Neuronal stem cell (in vitro differentiated cells): ENCODE data around the gene NAA20.

Experiments used
- DNase-seq: peaks from one replicate; pipeline ENCODE4 v3.0.0-alpha.2; 2013; ENCODE audit warnings: low spot score
- H2AFZ ChIP-seq: one replicate; pipeline ENCODE4 v1.6.1; 2013; ENCODE audit warnings: mild to moderate bottlenecking, low read length, inconsistent platforms
- H2AK5ac ChIP-seq: 2 replicates; pipeline ENCODE4 v1.6.1; 2013; ENCODE audit warnings: low read depth, mild to moderate bottlenecking, inconsistent platforms, low read length, moderate library complexity, mixed read lengths
- H2BK120ac ChIP-seq: 2 replicates; pipeline ENCODE4 v1.6.1; 2013; ENCODE audit warnings: low read depth, mild to moderate bottlenecking, inconsistent platforms, low read length, moderate library complexity, mixed read lengths
- H2BK12ac ChIP-seq: one replicate; pipeline ENCODE4 v1.6.1; 2013; ENCODE audit warnings: low read length, inconsistent platforms
- H2BK15ac ChIP-seq: 2 replicates; pipeline ENCODE4 v1.6.1; 2013; ENCODE audit warnings: mild to moderate bottlenecking, low read length, inconsistent platforms, mixed read lengths
- H2BK5ac ChIP-seq: one replicate; pipeline ENCODE4 v1.6.1; 2013; ENCODE audit warnings: inconsistent platforms, mild to moderate bottlenecking, low read length, moderate library complexity
- H3K14ac ChIP-seq: one replicate; pipeline ENCODE4 v1.6.1; 2013; ENCODE audit warnings: low read length, inconsistent platforms
- H3K18ac ChIP-seq: 2 replicates; pipeline ENCODE4 v1.6.1; 2013; ENCODE audit warnings: low read length, inconsistent platforms
- H3K23ac ChIP-seq: 2 replicates; pipeline ENCODE4 v1.6.1; 2013; ENCODE audit warnings: low read depth, mild to moderate bottlenecking, mixed read lengths, low read length, inconsistent platforms; ENCODE audit not compliant: poor library complexity
- H3K27ac ChIP-seq: replicated peaks from 3 replicates; pipeline ENCODE4 v1.5.1; 2013; ENCODE audit warnings: low read length, inconsistent platforms
- H3K27me3 ChIP-seq, 3 experiments: 2 replicates each; pipeline ENCODE4 v1.6.1; 2013; ENCODE audit warnings: low read length in 3 of 3, mild to moderate bottlenecking in 2 of 3, inconsistent platforms in 1 of 3, low read depth in 1 of 3, mixed read lengths in 1 of 3, moderate library complexity in 1 of 3; ENCODE audit not compliant: control insufficient read depth in 3 of 3, insufficient read depth in 3 of 3
- H3K36me3 ChIP-seq, 2 donors: replicated peaks in 1 of 2; 2 replicates each; pipeline ENCODE4 v1.6.1; 2013; ENCODE audit warnings: low read length in 2 of 2; ENCODE audit not compliant: control insufficient read depth in 2 of 2, insufficient read depth in 2 of 2
- H3K4ac ChIP-seq: 2 replicates; pipeline ENCODE4 v1.6.1; 2013; ENCODE audit warnings: inconsistent platforms, mild to moderate bottlenecking, low read length, moderate library complexity
- H3K4me1 ChIP-seq, 2 donors: 1 replicate in 1 of 2; 2 replicates in 1 of 2; pipeline ENCODE4 v1.6.1; 2013; ENCODE audit warnings: low read length in 2 of 2, low read depth in 1 of 2; ENCODE audit not compliant: control insufficient read depth in 2 of 2, insufficient read depth in 1 of 2
- H3K4me2 ChIP-seq: one replicate; pipeline ENCODE4 v1.6.1; 2013; ENCODE audit warnings: mild to moderate bottlenecking, low read length, inconsistent platforms; ENCODE audit not compliant: insufficient read depth, poor library complexity, severe bottlenecking
- H3K4me3 ChIP-seq, 2 donors: 2 replicates each; pipeline ENCODE4 v1.5.1; 2013; ENCODE audit warnings: low read length in 2 of 2, mild to moderate bottlenecking in 2 of 2, inconsistent platforms in 1 of 2, moderate library complexity in 1 of 2
- H3K79me1 ChIP-seq: one replicate; pipeline ENCODE4 v1.6.1; 2013; ENCODE audit warnings: low read depth, mild to moderate bottlenecking, inconsistent platforms, low read length, moderate library complexity
- H3K9ac ChIP-seq: one replicate; pipeline ENCODE4 v1.6.1; 2013; ENCODE audit warnings: mild to moderate bottlenecking, low read depth, low read length, inconsistent platforms; ENCODE audit not compliant: poor library complexity
- H3K9me3 ChIP-seq, 2 donors: replicated peaks in 1 of 2; 2 replicates each; pipeline versions ENCODE3 to v1.6.1; 2013; ENCODE audit warnings: low read length in 2 of 2, mild to moderate bottlenecking in 2 of 2, inconsistent platforms in 1 of 2, low read depth in 1 of 2, mixed read lengths in 1 of 2, moderate library complexity in 1 of 2; ENCODE audit not compliant: control insufficient read depth in 2 of 2, insufficient read depth in 1 of 2
- H4K8ac ChIP-seq: one replicate; pipeline ENCODE4 v1.6.1; 2013; ENCODE audit warnings: low read depth, mild to moderate bottlenecking, inconsistent platforms, low read length, moderate library complexity
- H4K91ac ChIP-seq: one replicate; pipeline ENCODE4 v1.6.1; 2013; ENCODE audit warnings: low read length, low read depth, mild to moderate bottlenecking, inconsistent platforms; ENCODE audit not compliant: poor library complexity
- WGBS, 2 donors: extraction: QIAGEN DNeasy Blood & Tissue Kit; methylation state at CpG; one replicate each; pipeline ENCODE4 v1.1.7; 2013; ENCODE audit warnings: missing lambda C conversion rate in 2 of 2, mixed read lengths in 1 of 2; ENCODE audit not compliant: insufficient read length in 2 of 2, insufficient replicate concordance in 1 of 2; ENCODE audit errors: extremely low coverage in 2 of 2; 5-methylcytosine and 5-hydroxymethylcytosine counted together

The NAA20 gene

GRCh38 chr20:20027284-20027683, 10.1 kb downstream of the NAA20 start:
- Histone ChIP-seq H3K4me1 (no peaks in the 10 kb centered on the region), H4K8ac (no peak overlapping the region), H2BK5ac (no peak overlapping the region), H3K27ac (no peak overlapping the region), H2BK12ac (no peak overlapping the region), H2AK5ac (no peak overlapping the region), H3K4ac (no peak overlapping the region), H3K79me1 (no peaks in the 10 kb centered on the region), H3K14ac (no peak overlapping the region), H2BK15ac (no peak overlapping the region), H3K4me3 (no peak overlapping the region), H3K18ac (no peak overlapping the region), H3K27me3 (no peaks in the 10 kb centered on the region), H3K4me2 (no peak overlapping the region), H3K36me3 (peaks cover 12 to 96% of the 10 kb centered on the region in 2 donors), H3K9me3 (no peaks in the 10 kb centered on the region), H4K91ac (no peak overlapping the region), H3K9ac (no peak overlapping the region), H3K23ac (no peak overlapping the region), H2AFZ (no peak overlapping the region), H2BK120ac (no peak overlapping the region)
- no CpG with 5 or more reads among the region's 2 CpGs for WGBS, 2 donors
- DNase-seq, result no peak

GRCh38 chr20:20031790-20032189, 14.6 kb downstream of the NAA20 start:
- Histone ChIP-seq H3K4me3 (no peak overlapping the region), H3K27me3 (no peaks in the 10 kb centered on the region), H2BK5ac (no peak overlapping the region), H2BK12ac (no peak overlapping the region), H2BK15ac (no peak overlapping the region), H4K91ac (no peak overlapping the region), H2AK5ac (no peak overlapping the region), H3K23ac (no peak overlapping the region), H4K8ac (no peak overlapping the region), H3K14ac (no peak overlapping the region), H3K79me1 (no peaks in the 10 kb centered on the region), H3K27ac (no peak overlapping the region), H3K18ac (no peak overlapping the region), H2AFZ (no peak overlapping the region), H3K9ac (no peak overlapping the region), H3K9me3 (no peaks in the 10 kb centered on the region), H3K4me1 (no peaks in the 10 kb centered on the region), H3K36me3 (peaks cover 14 to 100% of the 10 kb centered on the region in 2 donors), H3K4me2 (no peak overlapping the region), H2BK120ac (no peak overlapping the region), H3K4ac (no peak overlapping the region)
- WGBS, 2 donors, result no CpG with 5 or more reads among the region's 5 CpGs
- no peak for DNase-seq

- Histone ChIP-seq H2BK5ac (no peak overlapping the region), H3K4me3 (no peak overlapping the region), H3K18ac (no peak overlapping the region), H3K79me1 (no peaks in the 10 kb centered on the region), H2AFZ (no peak overlapping the region), H4K91ac (no peak overlapping the region), H2BK12ac (no peak overlapping the region), H3K14ac (no peak overlapping the region), H2BK15ac (no peak overlapping the region), H3K4me1 (no peaks in the 10 kb centered on the region), H3K27me3 (no peaks in the 10 kb centered on the region), H2BK120ac (no peak overlapping the region), H3K36me3 (peaks cover 18 to 100% of the 10 kb centered on the region in 2 donors), H3K23ac (no peak overlapping the region), H4K8ac (no peak overlapping the region), H3K9me3 (no peaks in the 10 kb centered on the region), H3K4me2 (no peak overlapping the region), H3K27ac (no peak overlapping the region), H3K9ac (no peak overlapping the region), H3K4ac (no peak overlapping the region), H2AK5ac (no peak overlapping the region)
- no peak for DNase-seq
- WGBS, 2 donors, result no CpG with 5 or more reads among the region's 4 CpGs
These were observed 17.3 kb downstream of the NAA20 start for GRCh38 chr20:20034486-20034885.

- H3K4me1 ChIP-seq, result no peaks in the 10 kb centered on the region
These were observed 19.6 kb downstream of the NAA20 start for GRCh38 chr20:20036756-20037155.

More at GRCh38 chr20:20036756-20037155, 19.6 kb downstream of the NAA20 start:
- H3K14ac ChIP-seq, result no peak overlapping the region
- H2BK5ac ChIP-seq, result no peak overlapping the region
- H3K4me3 ChIP-seq, result no peak overlapping the region
- H3K27me3 ChIP-seq, result no peaks in the 10 kb centered on the region
- H3K9me3 ChIP-seq, result no peaks in the 10 kb centered on the region
- WGBS, 2 donors, result no CpG with 5 or more reads among the region's 3 CpGs
- H3K36me3 ChIP-seq, result peaks cover 21 to 100% of the 10 kb centered on the region in 2 donors
- no peaks in the 10 kb centered on the region for H3K79me1 ChIP-seq
- H2BK15ac ChIP-seq, result no peak overlapping the region
- no peak overlapping the region for H2BK12ac ChIP-seq
- DNase-seq, result no peak
- no peak overlapping the region for H3K9ac ChIP-seq
- no peak overlapping the region for H3K23ac ChIP-seq
- no peak overlapping the region for H2AFZ ChIP-seq
- H3K4ac ChIP-seq, result no peak overlapping the region
- no peak overlapping the region for H2BK120ac ChIP-seq
- no peak overlapping the region for H2AK5ac ChIP-seq
- no peak overlapping the region for H4K8ac ChIP-seq
- H4K91ac ChIP-seq, result no peak overlapping the region
- H3K27ac ChIP-seq, result no peak overlapping the region
- no peak overlapping the region for H3K18ac ChIP-seq
- H3K4me2 ChIP-seq, result no peak overlapping the region
